ENCODE results near the gene SLC4A8. TPM values are rescaled to one million over a fixed set of nuclear protein-coding genes. Genes with fewer than 3 reads are reported as not detected.
"Not testable (repeated sequence)": the region's sequence is repeated elsewhere in the genome, so short reads cannot be mapped to it uniquely, and the experiment has no call there.

SLC4A8 gene
- total and polyA plus RNA-seq, 8 donors: 1.0 to 5.5 (median 2.7) TPM

DNA sequence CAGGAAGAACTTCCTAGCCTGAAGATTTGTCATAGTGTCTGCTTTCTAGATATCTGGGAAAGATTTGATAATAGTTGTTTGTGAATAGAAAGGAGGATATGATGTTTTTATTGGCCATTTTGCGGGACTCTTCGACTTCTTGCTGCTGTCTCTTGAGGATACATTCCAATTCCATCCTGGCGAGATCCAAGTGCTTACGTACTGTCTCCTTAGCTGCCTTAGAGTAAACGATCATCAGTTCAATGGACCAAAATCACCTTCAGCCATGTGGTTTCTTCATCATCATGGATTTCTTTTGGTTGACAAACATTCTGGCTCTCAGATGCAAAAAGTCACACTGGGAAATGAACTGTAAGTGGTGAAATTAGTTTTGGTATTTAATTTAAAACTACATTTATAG, 83.7 kb downstream of the SLC4A8 start:
- no peak for TF ChIP-seq CTCF (IDR thresholded peaks at IDR 0.05)
- Histone ChIP-seq H3K4me3 (no peak overlapping the region), H3K9me3 (no peaks in the 10 kb centered on the region), H3K27me3 (no peaks in the 10 kb centered on the region), H3K4me1 (no peaks in the 10 kb centered on the region), H3K27ac (no peak overlapping the region), H3K36me3 (no peaks in the 10 kb centered on the region)
- ATAC-seq (no peak), DNase-seq (no peak), FAIRE-seq (no peak)
- WGBS, 2 donors: 81 to 92% methylated on average over 5 of the region's 5 CpGs
- intact Hi-C loops (cut with DNase I): no loop called here

DNA sequence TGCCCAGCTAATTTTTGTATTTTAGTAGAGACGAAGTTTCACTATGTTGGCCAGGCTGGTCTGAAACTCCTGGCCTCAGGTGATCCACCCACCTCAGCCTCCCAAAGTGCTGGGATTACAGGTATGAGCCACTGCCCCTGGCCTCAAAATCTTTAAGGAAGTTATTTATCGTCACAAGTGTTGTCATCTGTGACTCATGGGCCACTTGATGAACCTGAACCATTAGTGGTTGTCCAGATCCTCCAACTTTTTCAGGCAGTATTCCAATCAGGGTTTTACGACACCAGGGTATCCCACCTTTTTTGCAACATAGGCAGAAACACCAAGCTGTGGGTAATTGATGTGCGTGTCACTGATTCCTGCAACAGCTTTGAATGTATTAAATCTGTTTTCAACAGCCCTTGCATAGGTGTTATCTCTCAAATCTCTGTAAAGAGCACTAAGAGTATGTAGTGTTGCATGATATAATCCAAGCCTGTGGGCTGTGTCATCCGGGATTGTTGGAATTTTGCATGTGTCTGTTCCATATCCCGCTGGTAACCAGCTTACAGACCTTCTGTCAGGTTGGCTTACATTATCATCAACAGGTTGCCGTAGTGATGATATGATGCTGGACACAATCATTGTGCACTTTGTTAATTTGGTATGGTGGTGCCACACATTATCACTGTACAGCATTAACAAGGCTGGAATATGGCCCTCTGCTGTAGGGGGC, 87.1 kb downstream of the SLC4A8 start:
- no peak for DNase-seq
- H3K27ac ChIP-seq: no peak overlapping the region
- H3K27me3 ChIP-seq: no peaks in the 10 kb centered on the region
- no peak for TF ChIP-seq CTCF (IDR thresholded peaks at IDR 0.05)
- H3K36me3 ChIP-seq: no peaks in the 10 kb centered on the region
- intact Hi-C loops (cut with DNase I): no loop called here
- FAIRE-seq: no peak
- H3K4me3 ChIP-seq: no peak overlapping the region
- no peaks in the 10 kb centered on the region for H3K4me1 ChIP-seq
- no peak for ATAC-seq
- no peaks in the 10 kb centered on the region for H3K9me3 ChIP-seq
- 94 to 97% methylated on average over 7 of the region's 7 CpGs for WGBS, 2 donors

- FAIRE-seq: no peak
- intact Hi-C loops (cut with DNase I): no loop called here
These were observed 87.8 kb downstream of the SLC4A8 start for GRCh38 chr12:51512438-51512837.

GRCh38 chr12:51515037-51515436, 90.4 kb downstream of the SLC4A8 start:
- 86 to 90% methylated on average over 4 of the region's 4 CpGs for WGBS, 2 donors
- not testable (repeated sequence) for H3K27ac ChIP-seq, ATAC-seq

More at GRCh38 chr12:51512438-51512837, 87.8 kb downstream of the SLC4A8 start:
- no peak overlapping the region for H3K27ac ChIP-seq
- no peaks in the 10 kb centered on the region for H3K27me3 ChIP-seq
- no peaks in the 10 kb centered on the region for H3K36me3 ChIP-seq
- no peak for ATAC-seq
- no peak overlapping the region for H3K4me3 ChIP-seq
- TF ChIP-seq CTCF (IDR thresholded peaks at IDR 0.05): no peak
- H3K4me1 ChIP-seq: no peaks in the 10 kb centered on the region
- DNase-seq: no peak
- 92 to 93% methylated on average over 2 of the region's 2 CpGs for WGBS, 2 donors
- H3K9me3 ChIP-seq: no peaks in the 10 kb centered on the region

DNA sequence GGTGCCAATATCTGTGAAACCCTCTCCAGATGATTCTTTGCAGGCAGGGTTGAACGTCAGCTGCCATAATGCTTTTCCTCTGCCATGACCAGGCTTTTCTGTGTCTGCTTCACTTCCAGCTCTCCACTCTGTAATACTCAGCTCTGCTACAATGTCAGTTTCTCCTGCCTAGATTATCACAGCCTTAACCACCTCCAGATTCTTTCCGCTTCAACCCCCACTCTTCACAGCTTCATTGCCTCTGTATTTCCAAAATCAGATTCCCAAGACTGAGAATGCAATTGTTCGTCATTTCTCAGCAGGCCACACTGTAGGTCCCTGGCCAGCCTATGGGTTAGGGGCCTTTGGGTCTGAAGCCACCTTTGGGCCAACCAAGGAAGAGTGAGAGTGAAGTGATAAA, 92.7 kb downstream of the SLC4A8 start:
- no peak for FAIRE-seq
- intact Hi-C loops (cut with DNase I): no loop called here
- DNase-seq: no peak
- no peak for TF ChIP-seq CTCF (IDR thresholded peaks at IDR 0.05)
- no peaks in the 10 kb centered on the region for H3K4me1 ChIP-seq
- no peak for ATAC-seq
- no peaks in the 10 kb centered on the region for H3K9me3 ChIP-seq
- no peaks in the 10 kb centered on the region for H3K36me3 ChIP-seq
- no peak overlapping the region for H3K4me3 ChIP-seq
- no peaks in the 10 kb centered on the region for H3K27me3 ChIP-seq
- H3K27ac ChIP-seq: no peak overlapping the region
- WGBS, 2 donors: 92 to 94% methylated on average over 3 of the region's 3 CpGs

More at GRCh38 chr12:51515037-51515436, 90.4 kb downstream of the SLC4A8 start:
- DNase-seq; H3K4me3 ChIP-seq; H3K4me1 ChIP-seq; H3K9me3 ChIP-seq; intact Hi-C loops (cut with DNase I); H3K27me3 ChIP-seq; H3K36me3 ChIP-seq; FAIRE-seq: not testable (repeated sequence)

All from pancreas (tissue), 10 donors.